Measurements from ENCODE around the gene STARD7. TPM values are rescaled to one million over a fixed set of nuclear protein-coding genes. Genes with fewer than 3 reads are reported as not detected.
A peak's percentile ranks its signal among the peaks of the same experiment; 100 is the strongest.

The STARD7 gene
- total RNA-seq, 1 donor from 2014 or later, result 100 TPM

GRCh38 chr2:96252526-96252925, 43.9 kb upstream of the STARD7 start:
- Mint-ChIP-seq H3K9me3 (ENCODE audit: unreplicated experiment) (peaks cover 7% of the 10 kb centered on the region), H3K36me3 (ENCODE audit: unreplicated experiment) (peaks cover 4% of the 10 kb centered on the region), H3K4me1 (ENCODE audit: low read depth, unreplicated experiment) (peaks cover 12% of the 10 kb centered on the region), H3K27ac (ENCODE audit: unreplicated experiment) (no peak overlapping the region), H3K4me3 (ENCODE audit: unreplicated experiment) (no peak overlapping the region), H3K27me3 (ENCODE audit: unreplicated experiment) (peaks cover 8% of the 10 kb centered on the region)
- no peak for DNase-seq
- no peak for TF ChIP-seq CTCF (IDR thresholded peaks at IDR 0.05; ENCODE audit: partially characterized antibody, unreplicated experiment)

GRCh38 chr2:96251721-96252292, 43.2 kb upstream of the STARD7 start:
- TF ChIP-seq CTCF (IDR thresholded peaks at IDR 0.05; ENCODE audit: partially characterized antibody, unreplicated experiment), result no peak
- Mint-ChIP-seq H3K4me3 (ENCODE audit: unreplicated experiment) (no peak overlapping the region), H3K27me3 (ENCODE audit: unreplicated experiment) (peaks cover 8% of the 10 kb centered on the region), H3K4me1 (ENCODE audit: low read depth, unreplicated experiment) (peaks cover 13% of the 10 kb centered on the region), H3K9me3 (ENCODE audit: unreplicated experiment) (peaks cover 7% of the 10 kb centered on the region), H3K36me3 (ENCODE audit: unreplicated experiment) (peaks cover 4% of the 10 kb centered on the region), H3K27ac (ENCODE audit: unreplicated experiment) (no peak overlapping the region)
- peak; percentile 57 for DNase-seq

- Mint-ChIP-seq H3K4me1 (ENCODE audit: low read depth, unreplicated experiment) (peaks cover 10% of the 10 kb centered on the region), H3K9me3 (ENCODE audit: unreplicated experiment) (peaks cover 11% of the 10 kb centered on the region), H3K36me3 (ENCODE audit: unreplicated experiment) (peaks cover under 1% of the 10 kb centered on the region), H3K4me3 (ENCODE audit: unreplicated experiment) (no peak overlapping the region), H3K27ac (ENCODE audit: unreplicated experiment) (no peak overlapping the region), H3K27me3 (ENCODE audit: unreplicated experiment) (peaks cover 8% of the 10 kb centered on the region)
- no peak for DNase-seq
- TF ChIP-seq CTCF (IDR thresholded peaks at IDR 0.05; ENCODE audit: partially characterized antibody, unreplicated experiment), result no peak
These were observed 41.6 kb upstream of the STARD7 start for GRCh38 chr2:96250188-96250587.

- no peak for TF ChIP-seq CTCF (IDR thresholded peaks at IDR 0.05; ENCODE audit: partially characterized antibody, unreplicated experiment)
These were observed 41.0 kb upstream of the STARD7 start for GRCh38 chr2:96249654-96250053.

GRCh38 chr2:96248624-96249023, 40.0 kb upstream of the STARD7 start:
- peaks cover 8% of the 10 kb centered on the region for H3K27me3 Mint-ChIP-seq (ENCODE audit: unreplicated experiment)
- H3K4me3 Mint-ChIP-seq (ENCODE audit: unreplicated experiment), result no peak overlapping the region
- no peak overlapping the region for H3K27ac Mint-ChIP-seq (ENCODE audit: unreplicated experiment)
- no peak for TF ChIP-seq CTCF (IDR thresholded peaks at IDR 0.05; ENCODE audit: partially characterized antibody, unreplicated experiment)
- H3K9me3 Mint-ChIP-seq (ENCODE audit: unreplicated experiment), result peaks cover 9% of the 10 kb centered on the region
- no peaks in the 10 kb centered on the region for H3K36me3 Mint-ChIP-seq (ENCODE audit: unreplicated experiment)
- DNase-seq, result no peak
- peaks cover 10% of the 10 kb centered on the region for H3K4me1 Mint-ChIP-seq (ENCODE audit: low read depth, unreplicated experiment)

More at GRCh38 chr2:96249654-96250053, 41.0 kb upstream of the STARD7 start:
- H3K4me1 Mint-ChIP-seq (ENCODE audit: low read depth, unreplicated experiment), result peaks cover 10% of the 10 kb centered on the region
- H3K27me3 Mint-ChIP-seq (ENCODE audit: unreplicated experiment), result peaks cover 8% of the 10 kb centered on the region
- no peak overlapping the region for H3K27ac Mint-ChIP-seq (ENCODE audit: unreplicated experiment)
- peaks cover 11% of the 10 kb centered on the region for H3K9me3 Mint-ChIP-seq (ENCODE audit: unreplicated experiment)
- H3K4me3 Mint-ChIP-seq (ENCODE audit: unreplicated experiment), result no peak overlapping the region
- no peak for DNase-seq
- no peaks in the 10 kb centered on the region for H3K36me3 Mint-ChIP-seq (ENCODE audit: unreplicated experiment)
